Neural progenitor cell (in vitro differentiated cells): ENCODE results near the gene HIGD1A. TPM values are rescaled to one million over a fixed set of nuclear protein-coding genes. Genes with fewer than 3 reads are reported as not detected.

Source experiments
- DNase-seq: peaks from one replicate; pipeline ENCODE4 v3.0.0-alpha.2; 2016; ENCODE audit warnings: low spot score
- H2AFZ ChIP-seq: fragments of 200-600 bp; sonication (generic); replicated peaks from 2 replicates; pipeline ENCODE4 v1.6.1; 2016; ENCODE audit warnings: antibody characterized with exemption
- H3F3A ChIP-seq: fragments of 200-600 bp; sonication (generic); 2 replicates; pipeline ENCODE4 v1.6.1; 2016; ENCODE audit warnings: antibody characterized with exemption, low read depth
- H3K27ac ChIP-seq: fragments of 200-600 bp; sonication (generic); 2 replicates; pipeline ENCODE4 v1.5.1; 2016; ENCODE audit warnings: mild to moderate bottlenecking
- H3K27me3 ChIP-seq: fragments of 200-600 bp; sonication (generic); 2 replicates; pipeline ENCODE4 v1.6.1; 2016; ENCODE audit warnings: mild to moderate bottlenecking, moderate library complexity
- H3K36me3 ChIP-seq: fragments of 200-600 bp; sonication (generic); 2 replicates; pipeline ENCODE4 v1.5.1; 2016
- H3K4me1 ChIP-seq: fragments of 200-600 bp; sonication (generic); 2 replicates; pipeline ENCODE4 v1.6.1; 2016; ENCODE audit warnings: mixed run types
- H3K4me2 ChIP-seq: fragments of 200-600 bp; sonication (generic); 2 replicates; pipeline ENCODE4 v1.6.1; 2016
- H3K4me3 ChIP-seq: fragments of 200-600 bp; sonication (generic); 2 replicates; pipeline ENCODE4 v1.5.1; 2016
- H3K79me2 ChIP-seq: fragments of 200-600 bp; sonication (generic); 2 replicates; pipeline ENCODE4 v1.6.1; 2016; ENCODE audit warnings: low read depth
- H3K9ac ChIP-seq: fragments of 200-600 bp; sonication (generic); 2 replicates; pipeline ENCODE4 v1.6.1; 2016
- H3K9me3 ChIP-seq: fragments of 200-600 bp; sonication (generic); 2 replicates; pipeline ENCODE4 v1.5.1; 2016; ENCODE audit warnings: low read depth
- H4K20me1 ChIP-seq: fragments of 200-600 bp; sonication (generic); 2 replicates; pipeline ENCODE4 v1.6.1; 2016; ENCODE audit warnings: low read depth
- H3K27ac Mint-ChIP-seq: 3 replicates; pipeline ENCODE4 v1.8.0; 2021; ENCODE audit warnings: mixed read lengths
- H3K27me3 Mint-ChIP-seq: 2 replicates; pipeline ENCODE4 v1.8.0; 2022; ENCODE audit warnings: low read depth, mild to moderate bottlenecking, inconsistent platforms, moderate library complexity, mixed read lengths; ENCODE audit not compliant: insufficient read depth
- H3K36me3 Mint-ChIP-seq: 3 replicates; pipeline ENCODE4 v1.8.0; 2021; ENCODE audit warnings: mixed read lengths
- H3K4me1 Mint-ChIP-seq: 3 replicates; pipeline ENCODE4 v1.8.0; 2021; ENCODE audit warnings: mixed read lengths
- H3K4me3 Mint-ChIP-seq: 3 replicates; pipeline ENCODE4 v1.8.0; 2021; ENCODE audit warnings: mild to moderate bottlenecking, moderate library complexity, mixed read lengths
- H3K9me3 Mint-ChIP-seq: 3 replicates; pipeline ENCODE4 v1.8.0; 2020; ENCODE audit warnings: mixed read lengths
- EZH2 ChIP-seq: fragments of 200-600 bp; sonication (generic); IDR thresholded peaks from 2 replicates; pipeline ENCODE4 v1.6.1; 2017; ENCODE audit warnings: antibody characterized with exemption, mild to moderate bottlenecking, moderate library complexity
- EZH2phosphoT487 ChIP-seq: fragments of 200-600 bp; sonication (generic); IDR thresholded peaks from 2 replicates; pipeline ENCODE4 v1.6.1; 2017; ENCODE audit warnings: antibody characterized with exemption
- total RNA-seq: library from RNA; depleted of rRNA; stranded (reverse); fragments of >200 nt; gene quantifications from 2 replicates; pipeline ENCODE4 v1.2.3, GENCODE V29; 2015; ENCODE audit warnings: low replicate concordance
- TF ChIP-seq, protein P1 (sequence below): fragments of 200-600 bp; sonication (generic); IDR thresholded peaks from 2 replicates; pipeline ENCODE4 v1.5.1; 2017; ENCODE audit warnings: antibody characterized with exemption, mild to moderate bottlenecking

The HIGD1A gene
- total RNA-seq, 1 donor from 2014 or later, result 181 TPM

DNA sequence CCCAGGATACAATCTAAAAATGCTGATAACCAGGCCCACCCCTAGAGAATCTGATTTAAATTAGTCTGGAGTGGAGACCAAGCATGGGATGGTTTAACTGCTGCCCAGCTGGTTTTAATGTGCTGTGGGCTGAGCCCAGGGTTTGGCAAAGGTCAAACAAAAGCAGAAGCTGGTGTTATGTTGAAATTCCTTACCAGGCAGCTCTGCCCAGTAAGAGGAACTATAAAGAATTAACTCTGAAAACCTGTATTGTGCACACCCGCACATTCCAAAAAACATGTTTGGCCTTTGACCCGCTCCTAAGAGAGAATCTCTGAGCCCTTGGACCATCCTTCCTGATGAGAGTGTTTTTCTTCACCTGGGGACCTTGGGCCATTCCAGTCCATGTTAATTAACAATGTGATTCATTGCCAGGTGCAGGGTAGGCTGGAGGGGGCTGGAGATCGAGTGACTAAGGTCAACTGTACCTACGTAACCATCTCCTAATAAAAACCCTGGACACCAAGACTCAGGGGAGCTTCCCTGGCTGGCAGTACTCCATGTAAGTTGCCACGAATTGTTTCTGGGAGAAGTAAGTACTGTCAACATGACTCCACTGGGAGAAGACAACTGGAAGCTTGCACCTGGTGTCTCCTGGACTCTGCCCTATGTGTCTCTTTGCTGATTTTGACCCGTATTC, 42.1 kb downstream of the HIGD1A start:
- Histone ChIP-seq H3K4me1 (no peaks in the 10 kb centered on the region), H4K20me1 (no peaks in the 10 kb centered on the region), H3K9me3 (no peaks in the 10 kb centered on the region), H3K4me3 (no peak overlapping the region), H3K79me2 (no peaks in the 10 kb centered on the region), H3K9ac (no peak overlapping the region), H3K27me3 (no peaks in the 10 kb centered on the region), H3K27ac (no peak overlapping the region), H3K4me2 (no peak overlapping the region), H3F3A (no peaks in the 10 kb centered on the region), H2AFZ (no peak overlapping the region), H3K36me3 (no peaks in the 10 kb centered on the region)
- H3K27ac Mint-ChIP-seq, result no peak overlapping the region
- H3K36me3 Mint-ChIP-seq, result no peaks in the 10 kb centered on the region
- H3K27me3 Mint-ChIP-seq, result peaks cover 2% of the 10 kb centered on the region
- no peaks in the 10 kb centered on the region for H3K9me3 Mint-ChIP-seq
- no peak overlapping the region for H3K4me3 Mint-ChIP-seq
- TF ChIP-seq EZH2phosphoT487 (no peak), EZH2 (no peak)
- TF ChIP-seq, protein P1, sequence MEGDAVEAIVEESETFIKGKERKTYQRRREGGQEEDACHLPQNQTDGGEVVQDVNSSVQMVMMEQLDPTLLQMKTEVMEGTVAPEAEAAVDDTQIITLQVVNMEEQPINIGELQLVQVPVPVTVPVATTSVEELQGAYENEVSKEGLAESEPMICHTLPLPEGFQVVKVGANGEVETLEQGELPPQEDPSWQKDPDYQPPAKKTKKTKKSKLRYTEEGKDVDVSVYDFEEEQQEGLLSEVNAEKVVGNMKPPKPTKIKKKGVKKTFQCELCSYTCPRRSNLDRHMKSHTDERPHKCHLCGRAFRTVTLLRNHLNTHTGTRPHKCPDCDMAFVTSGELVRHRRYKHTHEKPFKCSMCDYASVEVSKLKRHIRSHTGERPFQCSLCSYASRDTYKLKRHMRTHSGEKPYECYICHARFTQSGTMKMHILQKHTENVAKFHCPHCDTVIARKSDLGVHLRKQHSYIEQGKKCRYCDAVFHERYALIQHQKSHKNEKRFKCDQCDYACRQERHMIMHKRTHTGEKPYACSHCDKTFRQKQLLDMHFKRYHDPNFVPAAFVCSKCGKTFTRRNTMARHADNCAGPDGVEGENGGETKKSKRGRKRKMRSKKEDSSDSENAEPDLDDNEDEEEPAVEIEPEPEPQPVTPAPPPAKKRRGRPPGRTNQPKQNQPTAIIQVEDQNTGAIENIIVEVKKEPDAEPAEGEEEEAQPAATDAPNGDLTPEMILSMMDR, result no peak
- DNase-seq, result no peak
- H3K4me1 Mint-ChIP-seq, result no peaks in the 10 kb centered on the region

DNA sequence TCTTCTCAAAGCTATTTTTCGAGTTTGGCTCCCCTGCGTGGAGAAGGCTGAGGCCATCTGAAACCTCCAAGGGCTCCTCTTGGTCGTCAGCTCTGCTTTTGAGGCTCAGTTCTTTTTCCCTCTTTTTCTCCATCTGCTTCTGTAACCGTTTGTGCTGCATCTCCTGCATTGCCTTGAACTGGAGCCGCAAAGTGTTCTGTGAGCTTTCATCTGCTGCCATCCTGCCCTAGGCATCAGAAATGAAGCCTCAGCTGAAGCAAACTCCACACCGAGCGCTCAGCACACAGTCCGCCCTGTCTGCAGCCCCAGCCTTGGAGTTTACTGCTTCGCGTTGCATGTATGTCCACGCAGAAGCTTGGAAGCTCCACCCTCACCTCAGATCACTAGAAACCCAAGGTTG, 46.2 kb downstream of the HIGD1A start:
- no peak overlapping the region for H3K4me3 Mint-ChIP-seq
- H3K36me3 ChIP-seq, result no peaks in the 10 kb centered on the region
- no peak overlapping the region for H2AFZ ChIP-seq
- H3K27ac ChIP-seq, result no peak overlapping the region
- no peak for DNase-seq
- H3K9me3 Mint-ChIP-seq, result no peaks in the 10 kb centered on the region
- no peaks in the 10 kb centered on the region for H3K4me1 Mint-ChIP-seq
- H3K27me3 ChIP-seq, result no peaks in the 10 kb centered on the region
- H3F3A ChIP-seq, result no peaks in the 10 kb centered on the region
- H3K79me2 ChIP-seq, result no peaks in the 10 kb centered on the region
- no peak overlapping the region for H3K4me3 ChIP-seq
- no peak overlapping the region for H3K9ac ChIP-seq
- no peaks in the 10 kb centered on the region for H3K27me3 Mint-ChIP-seq
- no peaks in the 10 kb centered on the region for H3K36me3 Mint-ChIP-seq
- no peak overlapping the region for H3K27ac Mint-ChIP-seq
- H3K4me2 ChIP-seq, result no peak overlapping the region
- no peak for TF ChIP-seq EZH2
- TF ChIP-seq EZH2phosphoT487, result no peak
- TF ChIP-seq, protein P1, result no peak
- H3K4me1 ChIP-seq, result peaks cover 4% of the 10 kb centered on the region
- no peaks in the 10 kb centered on the region for H4K20me1 ChIP-seq
- no peaks in the 10 kb centered on the region for H3K9me3 ChIP-seq

DNA sequence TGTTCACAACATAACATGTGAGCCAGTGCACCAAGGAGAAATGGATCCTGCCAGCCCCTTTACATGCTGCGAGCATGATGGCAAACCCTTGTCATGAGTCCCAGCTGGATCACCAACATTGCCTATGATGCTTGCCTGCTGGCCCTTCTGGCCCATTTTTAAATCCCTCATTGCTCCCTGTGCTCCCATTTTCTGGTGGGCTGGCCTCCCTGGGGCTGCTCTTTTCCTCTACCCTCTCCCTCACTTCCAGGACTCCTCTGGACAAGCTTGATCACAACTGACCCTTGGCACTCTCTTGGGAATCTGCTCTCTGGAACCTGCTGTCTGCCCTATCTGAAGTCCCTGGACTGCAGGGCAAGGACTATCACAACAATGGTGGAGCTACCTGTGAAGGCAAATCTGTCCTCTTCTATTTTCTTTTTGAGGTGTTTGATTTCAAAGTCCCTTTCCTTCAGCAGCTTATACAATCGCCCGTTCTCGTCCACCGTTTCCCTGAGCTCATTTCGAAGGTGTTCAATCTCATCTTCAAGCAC, 47.5 kb downstream of the HIGD1A start:
- Histone ChIP-seq H3K4me3 (no peak overlapping the region), H3K36me3 (no peaks in the 10 kb centered on the region), H3K9me3 (no peaks in the 10 kb centered on the region), H4K20me1 (no peaks in the 10 kb centered on the region), H3K27me3 (no peaks in the 10 kb centered on the region), H3K9ac (no peak overlapping the region), H3K4me2 (no peak overlapping the region), H3K4me1 (peaks cover 4% of the 10 kb centered on the region), H3K79me2 (no peaks in the 10 kb centered on the region), H3F3A (no peaks in the 10 kb centered on the region), H3K27ac (no peak overlapping the region), H2AFZ (no peak overlapping the region)
- Mint-ChIP-seq H3K27ac (no peak overlapping the region), H3K9me3 (no peaks in the 10 kb centered on the region), H3K4me3 (no peak overlapping the region), H3K36me3 (no peaks in the 10 kb centered on the region), H3K27me3 (no peaks in the 10 kb centered on the region), H3K4me1 (no peaks in the 10 kb centered on the region)
- no peak for DNase-seq
- TF ChIP-seq, protein P1, result no peak
- no peak for TF ChIP-seq EZH2phosphoT487
- TF ChIP-seq EZH2, result no peak
